HCT116 (cell line): ENCODE data around the gene STK24. TPM values are rescaled to one million over a fixed set of nuclear protein-coding genes. Genes with fewer than 3 reads are reported as not detected.

Source experiments
- ATAC-seq: fragments of 200-7000 bp; cut with Tn5 transposase; 2 replicates; pipeline ENCODE4 v1.9.1; 2020; ENCODE audit warnings: mild to moderate bottlenecking, moderate library complexity
- BruUV-seq: library from RNA; stranded (reverse); fragments of 400-500 nt; replicated peaks from 2 replicates; lab custom pipeline; 2021; lab: Mats Ljungman, UMichigan
- CTCF ChIA-PET: fragments of 300-600 bp; sonication (Branson Sonifier 250); formaldehyde crosslinking; loops from one replicate; lab custom pipeline; 2021; ENCODE audit warnings: antibody characterized with exemption; lab: Charles Lee
- POLR2A ChIA-PET: fragments of 300-600, 350-600 bp; sonication (Branson Sonifier 250); formaldehyde crosslinking; loops from one replicate; lab custom pipeline; 2021; ENCODE audit warnings: antibody characterized with exemption; lab: Charles Lee
- RAD21 ChIA-PET, 2 experiments: fragments of 300-600 bp; sonication (Branson Sonifier 250); formaldehyde crosslinking; loops; one replicate each; lab custom pipeline; 2023; ENCODE audit warnings: low total read pairs in 2 of 2; ENCODE audit not compliant: uncharacterized antibody in 2 of 2, unreplicated experiment in 2 of 2, low non-redundant PET in 1 of 2; lab: Charles Lee
- DNase-seq: peaks from one replicate; pipeline ENCODE4 v3.0.0-alpha.2; 2010; ENCODE audit warnings: low read depth, low spot score
- H2AFZ ChIP-seq: fragments of 200-600 bp; shearing (Covaris generic), sonication (generic); 2 replicates; pipeline ENCODE4 v1.6.1; 2017; ENCODE audit warnings: low read depth, mixed run types, mixed read lengths, antibody characterized with exemption, low read length; ENCODE audit not compliant: poor library complexity, severe bottlenecking
- H3K27ac ChIP-seq: 2 replicates; pipeline ENCODE4 v1.5.1; 2012; ENCODE audit warnings: low read depth, low read length
- H3K27me3 ChIP-seq: fragments of 200-600 bp; sonication (generic); 2 replicates; pipeline ENCODE4 v1.6.1; 2016; ENCODE audit warnings: mixed run types, low read length, mixed read lengths; ENCODE audit not compliant: insufficient read depth
- H3K36me3 ChIP-seq, 2 experiments: fragments of 200-500 bp in 1 of 2; fragments of 200-600 bp in 1 of 2; sonication (Bioruptor generic) in 1 of 2; sonication (generic) in 1 of 2; 2 replicates each; pipeline versions ENCODE4 v1.5.1 to v1.6.1; 2014 to 2016; ENCODE audit warnings: low read length in 2 of 2, inconsistent platforms in 1 of 2, mixed read lengths in 1 of 2, mixed run types in 1 of 2; ENCODE audit not compliant: insufficient read depth in 2 of 2, control insufficient read depth in 1 of 2
- H3K4me1 ChIP-seq, 2 experiments: fragments of 200-600 bp in 1 of 2; sonication (generic) in 1 of 2; 2 replicates each; pipeline versions ENCODE4 v1.5.1 to v1.6.1; 2012 to 2017; ENCODE audit warnings: low read length in 2 of 2, inconsistent platforms in 1 of 2, mild to moderate bottlenecking in 1 of 2, mixed read lengths in 1 of 2, mixed run types in 1 of 2, moderate library complexity in 1 of 2; ENCODE audit not compliant: insufficient read depth in 2 of 2, control insufficient read depth in 1 of 2
- H3K4me2 ChIP-seq: fragments of 200-600 bp; sonication (generic); 2 replicates; pipeline ENCODE4 v1.6.1; 2017; ENCODE audit warnings: mixed run types, low read length, mixed read lengths
- H3K4me3 ChIP-seq, 2 experiments: fragments of 200-600 bp in 1 of 2; sonication (generic) in 1 of 2; replicated peaks in 1 of 2; 2 replicates each; pipeline ENCODE4 v1.5.1; 2011 to 2016; ENCODE audit warnings: low read length in 2 of 2, control low read depth in 1 of 2, low read depth in 1 of 2, mild to moderate bottlenecking in 1 of 2, mixed read lengths in 1 of 2, mixed run types in 1 of 2
- H3K79me2 ChIP-seq: fragments of 200-600 bp; sonication (generic); 2 replicates; pipeline ENCODE4 v1.6.1; 2017; ENCODE audit warnings: mild to moderate bottlenecking, mixed run types, low read length, moderate library complexity, mixed read lengths; ENCODE audit not compliant: insufficient read depth
- H3K9ac ChIP-seq: fragments of 200-600 bp; sonication (generic); 2 replicates; pipeline ENCODE4 v1.6.1; 2016; ENCODE audit warnings: low read length, mixed read lengths
- H3K9me2 ChIP-seq: fragments of 200-600 bp; sonication (generic), shearing (Covaris generic); 2 replicates; pipeline ENCODE4 v1.6.1; 2017; ENCODE audit warnings: mixed run types, mild to moderate bottlenecking, moderate library complexity; ENCODE audit not compliant: insufficient read depth
- H3K9me3 ChIP-seq, 2 experiments: fragments of 200-500 bp in 1 of 2; fragments of 200-600 bp in 1 of 2; sonication (Bioruptor generic) in 1 of 2; sonication (generic) in 1 of 2; 2 replicates each; pipeline ENCODE4 v1.6.1; 2014 to 2017; ENCODE audit warnings: low read length in 2 of 2, mixed read lengths in 2 of 2, inconsistent platforms in 1 of 2, low read depth in 1 of 2, mild to moderate bottlenecking in 1 of 2, mixed run types in 1 of 2, moderate library complexity in 1 of 2; ENCODE audit not compliant: control insufficient read depth in 1 of 2, insufficient read depth in 1 of 2
- H4K20me1 ChIP-seq: fragments of 200-600 bp; sonication (generic), shearing (Covaris generic); 2 replicates; pipeline ENCODE4 v1.6.1; 2017; ENCODE audit warnings: mixed run types, mild to moderate bottlenecking, moderate library complexity; ENCODE audit not compliant: insufficient read depth
- EZH2 ChIP-seq: fragments of 200-600 bp; sonication (generic); IDR thresholded peaks from 2 replicates; pipeline ENCODE4 v1.6.1; 2017; ENCODE audit warnings: antibody characterized with exemption, mixed run types
- JUND ChIP-seq: IDR thresholded peaks from 2 replicates; pipeline ENCODE4 v1.6.1; 2012
- RAD21 ChIP-seq: IDR thresholded peaks from 2 replicates; pipeline ENCODE4 v1.6.1; 2012; ENCODE audit warnings: low read depth, mild to moderate bottlenecking
- REST ChIP-seq: IDR thresholded peaks from 2 replicates; pipeline ENCODE4 v1.6.1; 2012; ENCODE audit warnings: low read depth
- SP1 ChIP-seq: IDR thresholded peaks from 2 replicates; pipeline ENCODE4 v1.6.1; 2012; ENCODE audit warnings: low read depth
- SRF ChIP-seq: IDR thresholded peaks from 2 replicates; pipeline ENCODE4 v1.6.1; 2012; ENCODE audit warnings: low read depth
- YY1 ChIP-seq: IDR thresholded peaks from 2 replicates; pipeline ENCODE4 v1.6.1; 2011; ENCODE audit warnings: low read length, low read depth, moderate library complexity, mild to moderate bottlenecking; ENCODE audit not compliant: insufficient replicate concordance; ENCODE audit errors: extremely low read depth
- ZNF274 ChIP-seq: fragments of 200-500 bp; sonication (Bioruptor generic); IDR thresholded peaks from 2 replicates; pipeline ENCODE4 v1.6.1; 2014; ENCODE audit warnings: mild to moderate bottlenecking, low read depth, low read length, inconsistent platforms
- intact Hi-C: fragments of 100-400 bp; cut with micrococcal nuclease; formaldehyde crosslinking; loops from 2 replicates; pipeline ENCODE4 v1.10.0; 2022
- total RNA-seq: library from RNA; stranded (reverse); gene quantifications from one replicate; pipeline ENCODE4 v1.2.1, GENCODE V29; 2021; ENCODE audit not compliant: unreplicated experiment

Gene STK24
- total RNA-seq, 1 experiment from 2014 or later: 137 TPM

DNA sequence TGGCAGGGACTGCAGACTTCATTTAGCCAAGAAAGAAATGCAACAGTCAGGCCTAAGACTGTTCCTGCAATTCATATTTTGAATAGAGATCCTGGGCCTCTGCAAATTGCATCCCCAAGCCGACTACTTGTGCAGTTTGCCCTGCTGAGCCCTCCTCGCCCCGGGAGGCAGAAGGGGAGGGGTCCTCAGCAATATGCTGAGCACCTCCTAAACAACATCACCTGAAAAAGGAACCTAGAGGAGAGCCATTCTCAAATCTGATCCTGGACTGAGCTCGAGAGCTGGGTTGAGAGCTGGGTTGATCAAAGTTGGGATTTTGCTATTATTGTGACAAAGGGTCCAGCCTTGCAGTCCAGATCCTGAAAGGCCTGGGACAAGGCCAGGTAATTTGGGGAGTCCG lies 129.8 kb downstream of the STK24 start:
- CTCF ChIA-PET: interaction anchor here (0.7 to 4.9 kb wide), 5 partner anchors 11 to 226 kb away, joined by 3 to 41 read pairs (median 6); no protein-coding TSS in a partner anchor
- Histone ChIP-seq H3K79me2 (peaks cover 7% of the 10 kb centered on the region; the same call in 1 of the 2 replicates), H4K20me1 (0 out of 2 replicates have a peak, but pooled peaks cover 6% of the 10 kb centered on the region), H3K9me2 (no peaks in the 10 kb centered on the region), H3K4me1 (peaks cover 0 to 35% of the 10 kb centered on the region in 2 experiments; a peak in 2 of 4 replicates), H3K9ac (no peak overlapping the region), H3K4me2 (no peak overlapping the region), H3K27ac (no peak overlapping the region)
- POLR2A ChIA-PET: no interaction called here
- RAD21 ChIA-PET: no interaction called here
- no peak for ATAC-seq
- no peak for DNase-seq
- no TSS peak for BruUV-seq
- TF ChIP-seq EZH2: no peak
- TF ChIP-seq, all 23 proteins: peak for 0
- Histone ChIP-seq H2AFZ (no peak overlapping the region), H3K9me3 (no peaks in the 10 kb centered on the region), H3K36me3 (peaks cover 3 to 5% of the 10 kb centered on the region in 2 experiments; a peak in 2 of 4 replicates), H3K27me3 (no peaks in the 10 kb centered on the region), H3K4me3 (no peak overlapping the region)
- intact Hi-C loops: loop anchor here (5.0 kb wide), 1 partner anchor 395 kb away; no protein-coding TSS in a partner anchor

GRCh38 chr13:98446234-98446621 lies 130.7 kb downstream of the STK24 start:
- Histone ChIP-seq H3K9me2 (no peaks in the 10 kb centered on the region), H3K4me2 (no peak overlapping the region), H3K79me2 (peaks cover 2% of the 10 kb centered on the region; the same call in 1 of the 2 replicates)
- CTCF ChIA-PET: interaction anchor here (0.7 to 4.9 kb wide), 5 partner anchors 21 to 413 kb away, joined by 3 to 41 read pairs (median 11); no protein-coding TSS in a partner anchor
- intact Hi-C loops: loop anchor here (5.0 kb wide), 1 partner anchor 396 kb away; no protein-coding TSS in a partner anchor
- no peak for ATAC-seq
- no TSS peak for BruUV-seq
- no peak for TF ChIP-seq SRF
- TF ChIP-seq SP1: no peak
- no peak for TF ChIP-seq REST
- TF ChIP-seq JUND: no peak
- TF ChIP-seq ZNF274: no peak
- TF ChIP-seq RAD21: no peak
- no peak for TF ChIP-seq YY1
- TF ChIP-seq, all 23 proteins: peak for 0
- Histone ChIP-seq H3K36me3 (peaks cover 2 to 5% of the 10 kb centered on the region in 2 experiments; a peak in 2 of 4 replicates), H3K9me3 (no peaks in the 10 kb centered on the region), H3K27ac (no peak overlapping the region; the same call in 1 of the 2 replicates), H4K20me1 (0 out of 2 replicates have a peak, but pooled peaks cover 6% of the 10 kb centered on the region), H3K4me1 (peaks cover 0 to 35% of the 10 kb centered on the region in 2 experiments; a peak in 2 of 4 replicates), H2AFZ (no peak overlapping the region), H3K27me3 (no peaks in the 10 kb centered on the region), H3K4me3 (no peak overlapping the region), H3K9ac (no peak overlapping the region)
- no peak for DNase-seq
- POLR2A ChIA-PET: no interaction called here
- RAD21 ChIA-PET: interaction anchor here in 1 of 2 experiments (1.1 kb wide), 1 partner anchor 225 kb away, joined by 3 read pairs; no protein-coding TSS in a partner anchor
